Mammary epithelial cell (primary cell): ENCODE results near the gene CDC6.

Experiments
- CTCF ChIP-seq, 2 donors: IDR thresholded peaks in 1 of 2; conservative IDR thresholded peaks in 1 of 2; 2 replicates each; pipeline ENCODE4 v1.5.1; 2011 to 2012; ENCODE audit warnings: inconsistent platforms in 2 of 2, low read length in 2 of 2, mild to moderate bottlenecking in 2 of 2, control low read depth in 1 of 2, low read depth in 1 of 2; ENCODE audit not compliant: insufficient read depth in 1 of 2; ENCODE audit errors: extremely low read depth in 1 of 2
- EZH2 ChIP-seq: IDR thresholded peaks from 2 replicates; pipeline ENCODE4 v1.6.1; 2012; ENCODE audit warnings: low read length, inconsistent platforms, borderline replicate concordance

- no peak for TF ChIP-seq CTCF (conservative IDR thresholded peaks at IDR 0.05 in 1 of 2, IDR thresholded peaks at IDR 0.05 in 1 of 2; ENCODE audit: extremely low read depth in 1 of 2, insufficient read depth in 1 of 2, low read depth in 1 of 2, low read length in 2 of 2)
- TF ChIP-seq EZH2 = no peak
Measured at GRCh38 chr17:40312131-40312731, 24.6 kb downstream of the CDC6 start.
